Cortex of kidney (tissue), 1 donor: ENCODE measurements around the gene HSP90AA1.
A peak's percentile ranks its signal among the peaks of the same experiment; 100 is the strongest.
"Not testable (repeated sequence)": the region's sequence is repeated elsewhere in the genome, so short reads cannot be mapped to it uniquely, and the experiment has no call there.

Experiments
- DNase-seq: peaks from one replicate; lab custom pipeline; 2025; lab: John Stamatoyannopoulos, UW

The HSP90AA1 gene

DNA sequence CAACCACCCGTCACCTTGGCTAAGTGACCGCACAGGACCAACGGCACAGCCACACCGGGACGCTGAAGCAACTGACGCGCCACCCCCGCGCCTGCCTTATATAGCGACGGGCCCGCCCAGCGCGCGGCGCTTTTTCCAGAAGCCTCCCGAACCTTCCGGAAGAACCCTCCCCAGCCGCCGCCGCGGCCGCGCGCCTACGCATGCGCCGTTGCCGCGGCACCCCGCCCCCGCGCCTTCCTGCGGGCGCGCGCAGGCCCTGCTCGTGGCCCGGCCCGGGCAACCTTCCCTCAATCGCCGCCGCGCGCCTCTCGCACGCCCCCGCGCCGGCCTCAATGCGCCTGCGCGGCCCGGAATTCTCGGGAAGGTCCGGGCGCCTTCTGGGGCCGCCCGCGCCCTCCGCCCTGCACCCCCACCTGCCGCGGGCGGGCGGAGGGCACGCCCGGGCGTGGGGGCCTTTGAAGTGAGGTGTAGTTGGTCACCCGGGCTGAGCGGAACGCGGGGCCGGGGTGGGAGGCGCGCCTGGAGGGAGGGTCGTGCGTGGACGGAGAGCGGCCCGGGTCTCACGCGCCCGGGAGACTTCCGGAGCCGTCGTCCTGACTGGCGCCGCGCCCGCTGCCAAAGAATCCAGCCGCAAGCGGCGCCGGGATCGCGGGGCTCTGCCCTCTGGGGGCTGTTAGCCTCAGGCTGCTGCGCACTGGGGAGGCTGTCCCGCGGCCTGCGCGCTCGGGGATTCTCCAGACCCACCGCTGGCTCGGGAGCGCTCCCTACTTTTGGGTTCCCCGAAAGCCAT is at the start of gene HSP90AA1:
TSS of gene HSP90AA1 (minus strand) at position 73 of the 790 bp plus-strand sequence. CDS start 666 bp downstream, outside the sequence.
- peak; percentile 87 for DNase-seq

- DNase-seq: not testable (repeated sequence)
These were observed 48.6 kb upstream of the HSP90AA1 start for GRCh38 chr14:102135456-102135855.

- DNase-seq: not testable (repeated sequence)
These were observed 47.9 kb upstream of the HSP90AA1 start for GRCh38 chr14:102134719-102135118.

- DNase-seq: not testable (repeated sequence)
These were observed 47.2 kb upstream of the HSP90AA1 start for GRCh38 chr14:102134021-102134420.

- no peak for DNase-seq
These were observed 44.9 kb upstream of the HSP90AA1 start for GRCh38 chr14:102131741-102132140.

GRCh38 chr14:102126807-102127455 is 40.1 kb upstream of the HSP90AA1 start:
- DNase-seq: no peak

DNA sequence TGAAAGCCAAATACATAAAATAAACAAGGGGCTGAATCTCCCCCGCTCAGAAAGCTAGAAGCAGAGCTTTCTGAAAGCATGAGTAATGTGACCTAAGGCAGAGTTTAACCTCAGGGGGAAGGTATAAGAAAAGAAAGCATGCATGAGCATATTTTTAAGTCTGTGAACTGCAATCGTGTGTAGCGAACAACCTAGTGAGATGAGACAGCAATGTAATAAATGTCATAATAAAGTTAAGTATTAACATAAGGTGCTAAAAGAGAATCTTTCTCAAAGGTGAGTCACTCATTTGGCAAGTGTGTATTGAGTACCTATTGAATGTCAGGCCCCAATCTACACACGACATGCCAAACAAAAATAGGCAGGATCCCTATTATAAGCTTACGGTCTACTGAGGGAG is 38.7 kb upstream of the HSP90AA1 start:
- no peak for DNase-seq

GRCh38 chr14:102124419-102124818 is 37.6 kb upstream of the HSP90AA1 start:
- DNase-seq: no peak

DNA sequence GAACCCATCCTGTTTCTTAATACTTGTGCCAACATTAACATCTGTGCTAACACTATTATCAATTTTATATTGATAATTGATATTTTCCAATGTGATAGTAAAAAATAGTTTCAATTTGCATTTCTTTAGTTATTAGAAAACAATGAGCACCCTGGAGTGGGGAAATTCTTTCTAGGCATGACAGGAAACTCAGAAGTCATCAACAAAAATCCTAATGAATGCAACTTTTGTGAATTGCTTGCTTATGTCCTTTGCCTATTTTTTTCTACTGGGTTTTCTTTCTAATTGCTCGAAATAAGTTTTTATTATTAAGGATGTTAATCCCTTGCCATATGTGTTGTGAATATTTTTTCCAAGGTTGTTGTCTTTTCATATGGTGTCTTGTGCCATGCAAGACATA is 34.7 kb upstream of the HSP90AA1 start:
- DNase-seq: no peak

DNA sequence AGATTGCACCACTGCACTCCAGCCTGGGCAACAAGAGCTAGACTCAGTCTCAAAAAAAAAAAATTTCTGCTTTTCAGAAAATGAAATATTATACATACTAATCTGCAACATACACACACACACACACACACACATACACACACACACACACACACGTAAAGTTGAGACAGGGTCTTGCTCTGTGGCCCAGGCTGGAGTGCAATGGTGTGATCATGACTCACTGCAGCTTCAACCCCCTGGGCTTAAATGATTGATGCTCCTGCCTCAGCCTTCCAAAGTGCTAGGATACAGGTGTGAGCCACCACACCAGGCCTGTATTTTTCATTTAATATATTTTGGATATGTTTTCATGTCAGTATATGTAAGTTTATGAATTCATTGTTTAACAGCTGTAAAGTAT is 34.0 kb upstream of the HSP90AA1 start:
- no peak for DNase-seq

- DNase-seq: no peak
These were observed 31.0 kb upstream of the HSP90AA1 start for GRCh38 chr14:102117852-102118251.

GRCh38 chr14:102116361-102117180 is 29.7 kb upstream of the HSP90AA1 start:
- no peak for DNase-seq

DNA sequence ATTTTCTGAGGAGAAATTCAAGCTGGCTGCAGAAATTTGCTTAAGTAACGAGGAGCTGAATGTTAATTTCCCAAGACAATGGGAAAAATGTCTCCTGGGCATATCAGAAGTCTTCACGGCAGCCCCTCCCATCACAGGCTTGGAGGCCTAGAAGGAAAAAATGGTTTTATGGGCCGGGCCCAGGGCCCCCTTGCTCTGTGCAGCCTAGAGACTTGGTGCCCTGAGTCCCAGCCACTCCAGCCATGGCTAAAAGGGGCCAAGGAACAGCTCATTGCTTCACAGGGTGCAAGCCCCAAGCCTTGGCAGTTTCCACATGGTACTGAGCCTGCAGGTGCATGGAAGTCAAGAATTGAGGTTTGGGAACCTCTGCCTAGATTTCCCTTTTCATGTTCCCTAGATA is 24.3 kb upstream of the HSP90AA1 start:
- DNase-seq: no peak

- not testable (repeated sequence) for DNase-seq
These were observed 22.5 kb upstream of the HSP90AA1 start for GRCh38 chr14:102109332-102109731.

DNA sequence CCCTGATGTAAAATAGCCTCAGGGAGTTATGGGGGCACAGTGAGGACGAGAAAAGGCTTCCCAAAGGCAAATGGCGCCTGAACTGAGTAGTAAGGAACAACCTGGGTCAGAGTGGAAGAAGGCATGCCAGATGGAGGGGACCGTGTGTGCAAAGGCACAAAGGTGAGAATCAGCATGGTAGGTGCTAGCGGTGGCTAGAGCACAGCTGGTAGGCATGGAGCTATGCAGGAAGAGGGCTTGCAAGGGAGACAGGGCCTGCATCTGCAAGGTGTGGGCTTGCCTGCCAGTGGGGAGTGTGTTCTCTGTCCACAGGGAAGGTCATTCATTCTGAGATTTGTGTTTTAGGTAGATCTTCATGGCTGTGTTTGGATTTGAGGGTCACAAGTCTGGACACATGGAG is 18.5 kb upstream of the HSP90AA1 start:
- no peak for DNase-seq

DNA sequence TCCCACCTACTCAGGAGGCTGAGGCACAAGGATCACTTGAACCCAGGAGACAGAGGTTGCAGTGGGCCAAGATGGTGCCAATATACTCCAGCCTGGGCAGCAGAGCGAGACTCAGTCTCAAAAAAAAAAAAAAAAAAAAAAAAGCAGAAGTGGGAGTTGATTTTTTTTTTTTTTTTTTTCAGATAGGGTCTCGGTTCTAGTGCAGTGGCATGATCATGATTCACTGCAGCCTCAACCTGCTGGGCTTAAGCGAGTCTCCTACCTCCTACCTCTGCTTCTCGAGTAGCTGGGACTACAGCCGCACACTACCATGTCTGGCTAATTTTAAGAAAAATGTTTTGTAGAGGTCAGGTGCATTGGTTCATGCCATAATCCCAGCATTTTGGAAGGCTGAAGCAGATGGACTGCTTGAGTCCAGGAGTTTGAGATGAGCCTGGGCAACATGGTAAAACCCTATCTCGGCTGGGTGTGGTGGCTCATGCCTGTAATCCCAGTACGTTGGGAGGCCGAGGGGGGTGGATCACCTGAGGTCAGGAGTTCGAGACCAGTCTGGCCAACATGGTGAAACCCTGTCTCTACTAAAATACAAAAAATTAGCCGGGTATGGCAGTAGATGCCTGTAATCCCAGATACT is 16.3 kb upstream of the HSP90AA1 start:
- DNase-seq: no peak

DNA sequence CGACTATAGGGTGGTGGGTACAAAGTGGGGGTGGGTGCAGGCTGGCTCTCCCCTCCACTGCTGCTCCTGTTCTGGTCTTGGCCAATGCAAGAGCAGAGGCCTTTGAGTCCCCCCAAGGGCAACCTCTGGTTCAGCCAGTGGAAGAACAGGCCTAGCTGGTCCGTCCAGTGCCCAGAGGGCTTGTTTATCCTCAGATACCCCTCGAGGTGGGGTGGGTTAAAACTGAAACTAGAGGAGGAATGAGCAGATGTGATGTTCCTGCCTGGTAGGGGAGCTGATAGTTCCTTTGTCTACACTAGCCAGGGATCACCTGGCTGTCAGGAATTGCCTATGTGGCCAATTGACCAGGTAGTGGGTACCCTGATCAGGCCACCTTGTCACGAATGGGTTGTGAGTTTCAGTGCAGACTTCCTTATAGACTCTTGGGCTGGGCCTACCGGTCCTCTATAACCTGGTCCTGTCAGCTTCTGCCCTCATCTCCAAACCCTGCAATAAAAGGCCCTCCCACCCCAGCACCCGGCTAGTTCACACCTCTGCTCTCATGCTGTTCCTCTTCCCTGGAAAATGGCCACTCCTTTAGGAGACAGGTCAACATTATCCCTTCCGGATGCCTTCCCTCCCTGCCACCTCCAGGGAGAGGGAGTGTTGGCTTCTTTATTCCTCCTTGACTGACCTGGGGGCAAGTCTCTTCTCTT is 10.7 kb upstream of the HSP90AA1 start:
- no peak for DNase-seq

- no peak for DNase-seq
These were observed 9.8 kb upstream of the HSP90AA1 start for GRCh38 chr14:102096569-102097188.

DNA sequence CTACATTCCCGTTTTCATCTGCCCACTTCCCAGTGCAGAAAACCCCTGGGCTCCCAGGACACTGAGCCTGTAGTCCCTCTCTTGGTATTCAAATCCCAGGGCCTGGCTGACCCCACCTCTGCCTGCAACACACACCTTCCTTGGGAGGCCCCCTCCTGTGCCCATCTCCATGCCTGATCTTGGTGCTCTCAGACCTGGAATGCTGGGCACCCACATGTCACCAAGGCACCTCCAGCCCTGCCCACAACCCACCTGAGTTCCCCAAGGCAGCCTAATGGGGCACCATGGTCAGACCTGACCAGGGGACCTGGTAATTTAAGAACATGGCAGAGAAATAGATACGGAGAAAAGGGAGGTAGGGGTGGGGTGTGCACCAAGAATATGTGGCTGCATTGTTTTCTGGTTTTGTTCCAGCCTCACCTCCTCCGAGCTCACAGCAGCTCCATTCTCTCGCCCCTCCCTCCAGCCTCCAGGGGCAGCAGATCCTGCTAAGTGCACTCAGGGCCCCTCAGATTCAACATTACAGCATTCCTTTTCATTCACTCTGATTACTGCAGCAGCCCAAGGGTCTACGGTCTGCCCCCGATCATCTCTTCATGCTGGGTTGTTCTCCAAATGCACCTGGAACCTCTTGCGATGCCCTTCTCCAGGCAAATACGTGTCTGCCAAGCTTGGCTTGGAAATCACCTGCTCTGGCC is 9.2 kb upstream of the HSP90AA1 start:
- no peak for DNase-seq

- DNase-seq: no peak
These were observed 8.5 kb upstream of the HSP90AA1 start for GRCh38 chr14:102095231-102095870.
